ENCODE results near the gene ZNF586.

The ZNF586 gene

GRCh38 chr19:57830071-57830602, 60.7 kb downstream of the ZNF586 start, which contains the start of gene ZNF587B (continued):
- TF ChIP-seq ZNF280D (tag by site-specific recombination; IDR thresholded peaks at IDR 0.05): no peak
- TF ChIP-seq ZBTB11 (tag by site-specific recombination; conservative IDR thresholded peaks at IDR 0.05; ENCODE audit: low read depth): peak; percentile 91
- no peak for TF ChIP-seq ZSCAN30 (tag by site-specific recombination; IDR thresholded peaks at IDR 0.05)
- TF ChIP-seq ZBTB17 (tag by site-specific recombination; IDR thresholded peaks at IDR 0.05): no peak

All from HEK293 (cell line).